SK-N-SH (cell line): ENCODE measurements around the gene GRM1. TPM values are rescaled to one million over a fixed set of nuclear protein-coding genes. Genes with fewer than 3 reads are reported as not detected.

Experiments
- CTCF ChIA-PET: fragments of 300-600, 350-600 bp; formaldehyde crosslinking; extraction: SDS; loops from one replicate; lab custom pipeline; 2021; lab: Yijun Ruan, JAX
- POLR2A ChIA-PET: fragments of 350-600 bp; sonication (Branson Sonifier 250); formaldehyde crosslinking; extraction: SDS; loops from one replicate; lab custom pipeline; 2020; ENCODE audit warnings: antibody characterized with exemption, inconsistent platforms; lab: Yijun Ruan, JAX
- DNase-seq: peaks from one replicate; pipeline ENCODE4 v3.0.0; 2012
- H2AFZ ChIP-seq: fragments of 200-600 bp; sonication (generic); 2 replicates; pipeline ENCODE4 v1.8.1; 2016; ENCODE audit warnings: antibody characterized with exemption, mild to moderate bottlenecking, low read depth
- H3F3A ChIP-seq: fragments of 200-600 bp; sonication (generic); replicated peaks from 2 replicates; pipeline ENCODE3; 2016; ENCODE audit warnings: antibody characterized with exemption, mild to moderate bottlenecking; ENCODE audit not compliant: insufficient read depth
- H3K27ac ChIP-seq, 2 experiments: fragments of 200-500 bp in 1 of 2; fragments of 200-600 bp in 1 of 2; sonication (Bioruptor generic) in 1 of 2; sonication (generic), shearing (Covaris generic) in 1 of 2; 2 replicates each; pipeline versions ENCODE4 v1.5.1 to v1.6.1; 2014 to 2016; ENCODE audit warnings: low read depth in 2 of 2, inconsistent platforms in 1 of 2, low read length in 1 of 2, mild to moderate bottlenecking in 1 of 2, mixed read lengths in 1 of 2
- H3K27me3 ChIP-seq: fragments of 200-600 bp; sonication (generic), shearing (Covaris generic); 2 replicates; pipeline ENCODE4 v1.6.1; 2016; ENCODE audit warnings: mixed run types; ENCODE audit not compliant: insufficient read depth
- H3K36me3 ChIP-seq, 2 experiments: fragments of 200-500 bp in 1 of 2; fragments of 200-600 bp in 1 of 2; sonication (Bioruptor generic) in 1 of 2; sonication (generic) in 1 of 2; replicated peaks in 1 of 2; 2 replicates each; pipeline versions ENCODE3 to v1.5.1; 2014 to 2016; ENCODE audit warnings: low read length in 1 of 2, mild to moderate bottlenecking in 1 of 2; ENCODE audit not compliant: insufficient read depth in 2 of 2, control insufficient read depth in 1 of 2
- H3K4me1 ChIP-seq, 2 experiments: fragments of 200-500 bp in 1 of 2; fragments of 200-600 bp in 1 of 2; sonication (Bioruptor generic) in 1 of 2; sonication (generic), shearing (Covaris generic) in 1 of 2; 2 replicates each; pipeline versions ENCODE4 v1.5.1 to v1.6.1; 2014 to 2016; ENCODE audit warnings: low read depth in 1 of 2, low read length in 1 of 2, mixed run types in 1 of 2; ENCODE audit not compliant: insufficient read depth in 2 of 2, control insufficient read depth in 1 of 2
- H3K4me2 ChIP-seq: fragments of 200-600 bp; sonication (generic), shearing (Covaris generic); 2 replicates; pipeline ENCODE4 v1.6.1; 2017; ENCODE audit warnings: mixed run types
- H3K4me3 ChIP-seq, 2 experiments: fragments of 200-500 bp in 1 of 2; fragments of 200-600 bp in 1 of 2; sonication (Bioruptor generic) in 1 of 2; sonication (generic), shearing (Covaris generic) in 1 of 2; 2 replicates each; pipeline versions ENCODE4 v1.5.1 to v1.8.1; 2014 to 2016; ENCODE audit warnings: low read depth in 2 of 2, inconsistent platforms in 1 of 2, low read length in 1 of 2, mild to moderate bottlenecking in 1 of 2, mixed read lengths in 1 of 2, moderate library complexity in 1 of 2
- H3K79me2 ChIP-seq: fragments of 200-600 bp; sonication (generic); 2 replicates; pipeline ENCODE4 v1.8.1; 2017; ENCODE audit warnings: mild to moderate bottlenecking; ENCODE audit not compliant: insufficient read depth
- H3K9ac ChIP-seq: fragments of 200-600 bp; sonication (generic); 2 replicates; pipeline ENCODE4 v1.6.1; 2017; ENCODE audit warnings: mixed run types
- H3K9me2 ChIP-seq: fragments of 200-600 bp; sonication (generic); 2 replicates; pipeline ENCODE4 v1.6.1; 2017; ENCODE audit warnings: mixed run types
- H3K9me3 ChIP-seq: fragments of 200-600 bp; sonication (generic); 2 replicates; pipeline ENCODE4 v1.6.1; 2017; ENCODE audit warnings: mixed run types, mild to moderate bottlenecking, moderate library complexity
- H4K20me1 ChIP-seq: fragments of 200-600 bp; sonication (generic); 2 replicates; pipeline ENCODE4 v1.6.1; 2017; ENCODE audit warnings: mild to moderate bottlenecking, mixed run types; ENCODE audit not compliant: insufficient read depth
- ELF1 ChIP-seq: IDR thresholded peaks from 2 replicates; pipeline ENCODE4 v1.4.0; 2012
- EZH2phosphoT487 ChIP-seq: fragments of 200-600 bp; sonication (generic); IDR thresholded peaks from 2 replicates; pipeline ENCODE4 v1.6.1; 2017; ENCODE audit warnings: low read depth, mixed run types, mild to moderate bottlenecking, antibody characterized with exemption, moderate library complexity, borderline replicate concordance
- FOXJ3 ChIP-seq: sonication (generic); formaldehyde crosslinking; IDR thresholded peaks from 2 replicates; pipeline ENCODE4 v1.5.1; 2020; ENCODE audit warnings: mild to moderate bottlenecking, missing genetic modification reagents
- FOXM1 ChIP-seq: IDR thresholded peaks from 2 replicates; pipeline ENCODE4 v1.4.0; 2012; ENCODE audit warnings: low read depth, mild to moderate bottlenecking
- MAX ChIP-seq: IDR thresholded peaks from 2 replicates; pipeline ENCODE4 v1.4.0; 2012; ENCODE audit warnings: low read depth
- NRF1 ChIP-seq: IDR thresholded peaks from 2 replicates; pipeline ENCODE4 v1.6.1; 2012; ENCODE audit warnings: low read depth, mild to moderate bottlenecking, low read length
- PBX3 ChIP-seq: IDR thresholded peaks from 2 replicates; pipeline ENCODE4; 2012
- POLR2AphosphoS5 ChIP-seq: IDR thresholded peaks from 2 replicates; pipeline ENCODE4 v1.6.1; 2012; ENCODE audit warnings: low read depth, low read length
- RFX5 ChIP-seq: IDR thresholded peaks from 2 replicates; pipeline ENCODE4 v1.6.1; 2012; ENCODE audit warnings: mild to moderate bottlenecking, improper control_type of control experiment, low read length
- SIN3A ChIP-seq: IDR thresholded peaks from 2 replicates; pipeline ENCODE4 v1.6.1; 2012; ENCODE audit warnings: low read depth, mild to moderate bottlenecking, low read length, moderate library complexity, borderline replicate concordance
- USF1 ChIP-seq: IDR thresholded peaks from 2 replicates; pipeline ENCODE4 v1.4.0; 2012; ENCODE audit warnings: low read depth, borderline replicate concordance
- USF2 ChIP-seq: fragments of 150-350 bp; IDR thresholded peaks from 2 replicates; pipeline ENCODE4 v1.6.1; 2017; ENCODE audit warnings: antibody characterized with exemption, low read length, low read depth, borderline replicate concordance
- WGBS: methylation state at CpG from one replicate; pipeline ENCODE4 v1.1.6; 2017; ENCODE audit warnings: low lambda C conversion rate; 5-methylcytosine and 5-hydroxymethylcytosine counted together
- polyA plus RNA-seq, 3 experiments: library from polyadenylated mRNA; depleted of rRNA; stranded (reverse); fragments of >200 nt; gene quantifications; 2 replicates each; pipeline ENCODE4 v1.2.3, GENCODE V29; 2012

GRM1 gene
- polyA plus RNA-seq, 1 of the 3 experiments (the other 2 are of a cell fraction): 0.05 TPM

GRCh38 chr6:146244630-146245143, 215.8 kb downstream of the GRM1 start:
- ChIA-PET CTCF (no interaction called here), POLR2A (no interaction called here)
- Histone ChIP-seq H2AFZ (no peak overlapping the region), H3K4me3 (no peak overlapping the region), H3K27ac (no peak overlapping the region), H3K79me2 (no peaks in the 10 kb centered on the region), H3K9me3 (no peaks in the 10 kb centered on the region), H3K9ac (no peak overlapping the region), H3F3A (no peaks in the 10 kb centered on the region), H3K36me3 (no peaks in the 10 kb centered on the region), H3K27me3 (no peaks in the 10 kb centered on the region), H4K20me1 (no peaks in the 10 kb centered on the region), H3K9me2 (no peaks in the 10 kb centered on the region), H3K4me1 (no peaks in the 10 kb centered on the region), H3K4me2 (no peak overlapping the region)
- WGBS: 6% methylated on average over 5 of the region's 5 CpGs
- TF ChIP-seq MAX: no peak
- no peak for TF ChIP-seq POLR2AphosphoS5
- TF ChIP-seq SIN3A: no peak
- no peak for DNase-seq

- Histone ChIP-seq H3K79me2 (no peaks in the 10 kb centered on the region), H3K27ac (no peak overlapping the region), H3K4me2 (no peak overlapping the region), H3K9me2 (no peaks in the 10 kb centered on the region), H4K20me1 (no peaks in the 10 kb centered on the region), H3K9ac (no peak overlapping the region), H3K4me3 (no peak overlapping the region), H3K9me3 (no peaks in the 10 kb centered on the region), H3K4me1 (no peaks in the 10 kb centered on the region), H3F3A (no peaks in the 10 kb centered on the region), H3K27me3 (no peaks in the 10 kb centered on the region), H3K36me3 (no peaks in the 10 kb centered on the region), H2AFZ (no peak overlapping the region)
- ChIA-PET CTCF (no interaction called here), POLR2A (no interaction called here)
- 0% methylated on average over 1 of the region's 1 CpG for WGBS
- DNase-seq: no peak
- TF ChIP-seq SIN3A (no peak), PBX3 (no peak), RFX5 (peak; percentile 61; the same call in 1 of the 2 replicates), ELF1 (no peak), NRF1 (no peak), EZH2phosphoT487 (no peak), FOXJ3 (CRISPR knock-in tag) (no peak)
Observed at GRCh38 chr6:146246028-146246427, 217.2 kb downstream of the GRM1 start.

- Histone ChIP-seq H3K79me2 (no peaks in the 10 kb centered on the region), H3K4me1 (no peaks in the 10 kb centered on the region), H3K9me3 (no peaks in the 10 kb centered on the region), H2AFZ (no peak overlapping the region), H3K27me3 (no peaks in the 10 kb centered on the region), H3K4me3 (no peak overlapping the region), H4K20me1 (no peaks in the 10 kb centered on the region), H3K4me2 (no peak overlapping the region), H3K27ac (no peak overlapping the region), H3K36me3 (no peaks in the 10 kb centered on the region), H3K9me2 (no peaks in the 10 kb centered on the region), H3F3A (no peaks in the 10 kb centered on the region), H3K9ac (no peak overlapping the region)
- DNase-seq: no peak
- TF ChIP-seq FOXM1 (no peak), USF1 (no peak), NRF1 (no peak), USF2 (no peak)
- POLR2A ChIA-PET: no interaction called here
- CTCF ChIA-PET: no interaction called here
Observed at GRCh38 chr6:146253691-146254090, 224.8 kb downstream of the GRM1 start.
